Measurements from ENCODE around the gene PJA1. TPM values are rescaled to one million over a fixed set of nuclear protein-coding genes. Genes with fewer than 3 reads are reported as not detected.

Gene PJA1
- total RNA-seq, 1 experiment from 2014 or later, result 43.1 TPM

- TF ChIP-seq E2F5 (CRISPR knock-in tag; IDR thresholded peaks at IDR 0.05) (no peak), CREM (CRISPR knock-in tag; IDR thresholded peaks at IDR 0.05) (no peak), ATF3 (CRISPR knock-in tag; conservative IDR thresholded peaks at IDR 0.05) (no peak), MAX (CRISPR knock-in tag; IDR thresholded peaks at IDR 0.05) (no peak), ZNF671 (CRISPR knock-in tag; IDR thresholded peaks at IDR 0.05) (no peak), NR2C2 (CRISPR knock-in tag; IDR thresholded peaks at IDR 0.05) (no peak), ZBTB43 (CRISPR knock-in tag; IDR thresholded peaks at IDR 0.05) (no peak), ATF2 (CRISPR knock-in tag; IDR thresholded peaks at IDR 0.05; ENCODE audit: borderline replicate concordance, low read depth) (no peak), HMGXB4 (CRISPR knock-in tag; IDR thresholded peaks at IDR 0.05) (no peak), ATF6 (CRISPR knock-in tag; IDR thresholded peaks at IDR 0.05) (no peak), GTF2I (CRISPR knock-in tag; conservative IDR thresholded peaks at IDR 0.05) (no peak), FOXK1 (CRISPR knock-in tag; IDR thresholded peaks at IDR 0.05) (no peak), EMX1 (CRISPR knock-in tag; IDR thresholded peaks at IDR 0.05) (no peak)
- Mint-ChIP-seq H3K9me3 (no peaks in the 10 kb centered on the region), H3K36me3 (no peaks in the 10 kb centered on the region), H3K4me1 (peaks cover 14% of the 10 kb centered on the region), H3K4me3 (no peak overlapping the region), H3K27ac (no peak overlapping the region), H3K27me3 (ENCODE audit: low read depth) (peaks cover 39% of the 10 kb centered on the region)
- ChIA-PET POLR2A (no interaction called here), CTCF (interaction anchor here (0.7 to 1.5 kb wide), 2 partner anchors 11 to 299 kb away, joined by 3 to 4 read pairs; no protein-coding TSS in a partner anchor)
- DNase-seq (ENCODE audit: low spot score), result no peak
- ATAC-seq, result no peak
These were observed 38.6 kb downstream of the PJA1 start for GRCh38 chrX:69126642-69127041.

- H3K9me3 Mint-ChIP-seq, result no peaks in the 10 kb centered on the region
- peaks cover 5% of the 10 kb centered on the region for H3K4me1 Mint-ChIP-seq
- ATAC-seq (no peak), DNase-seq (ENCODE audit: low spot score) (no peak)
- H3K27ac Mint-ChIP-seq, result no peak overlapping the region
- no peak overlapping the region for H3K4me3 Mint-ChIP-seq
- ChIA-PET POLR2A (no interaction called here), CTCF (no interaction called here)
- peaks cover 28% of the 10 kb centered on the region for H3K27me3 Mint-ChIP-seq (ENCODE audit: low read depth)
- H3K36me3 Mint-ChIP-seq, result no peaks in the 10 kb centered on the region
- TF ChIP-seq GTF2I (CRISPR knock-in tag; conservative IDR thresholded peaks at IDR 0.05) (no peak), HMGXB4 (CRISPR knock-in tag; IDR thresholded peaks at IDR 0.05) (no peak), ZNF138 (CRISPR knock-in tag; conservative IDR thresholded peaks at IDR 0.05) (no peak), ZNF416 (CRISPR knock-in tag; IDR thresholded peaks at IDR 0.05) (no peak), SMAD3 (CRISPR knock-in tag; IDR thresholded peaks at IDR 0.05; ENCODE audit: borderline replicate concordance) (no peak), TCF7 (CRISPR knock-in tag; IDR thresholded peaks at IDR 0.05; ENCODE audit: low read depth) (no peak), AR (CRISPR knock-in tag; IDR thresholded peaks at IDR 0.05) (no peak)
These were observed 40.2 kb downstream of the PJA1 start for GRCh38 chrX:69125094-69125493.

Measured in WTC11 (cell line).